ENCODE measurements around the gene CYP26C1.

GRCh38 chr10:93091960-93092359 lies 31.4 kb downstream of the CYP26C1 start:
- no peak for TF ChIP-seq POLR2A (IDR thresholded peaks at IDR 0.05)
- TF ChIP-seq CTCF (IDR thresholded peaks at IDR 0.05 in 4 of 5, conservative IDR thresholded peaks at IDR 0.05 in 1 of 5) = no peak
